Gastroesophageal sphincter (tissue), 4 donors: ENCODE data around the gene CAPNS1. TPM values are rescaled to one million over a fixed set of nuclear protein-coding genes. Genes with fewer than 3 reads are reported as not detected.

ENCODE experiments used
- ATAC-seq: fragments of 150-250 bp; one replicate; pipeline ENCODE4 v1.9.1; 2016; ENCODE audit warnings: mild to moderate bottlenecking, moderate library complexity
- H3K27ac ChIP-seq, 4 donors: fragments of 200-600 bp; sonication (generic) in 3 of 4; 1 replicate in 3 of 4; 2 replicates in 1 of 4; pipeline ENCODE4 v1.5.1; 2016 to 2019
- H3K27me3 ChIP-seq: fragments of 200-600 bp; sonication (generic); one replicate; pipeline ENCODE4 v1.5.1; 2019
- H3K36me3 ChIP-seq, 2 donors: fragments of 200-600 bp; sonication (generic); one replicate each; pipeline ENCODE4 v1.5.1; 2019; ENCODE audit warnings: control low read depth in 1 of 2
- H3K4me1 ChIP-seq, 3 donors: fragments of 200-600 bp; sonication (generic); 1 replicate in 2 of 3; 2 replicates in 1 of 3; pipeline ENCODE4 v1.5.1; 2016 to 2019; ENCODE audit warnings: control low read depth in 2 of 3
- H3K4me3 ChIP-seq, 2 donors: fragments of 200-600 bp; sonication (generic); one replicate each; pipeline ENCODE4 v1.5.1; 2019; ENCODE audit warnings: mild to moderate bottlenecking in 1 of 2, moderate library complexity in 1 of 2
- H3K9me3 ChIP-seq, 3 donors: fragments of 200-600 bp; sonication (generic); one replicate each; pipeline ENCODE4 v1.5.1; 2017 to 2019; ENCODE audit warnings: control low read depth in 2 of 3
- EP300 ChIP-seq: sonication (generic); formaldehyde crosslinking; IDR thresholded peaks from one replicate; pipeline ENCODE4 v1.6.1; 2017; ENCODE audit warnings: antibody characterized with exemption, mild to moderate bottlenecking
- POLR2A ChIP-seq, 2 donors: fragments of 450-650 bp; IDR thresholded peaks; one replicate each; pipeline ENCODE4 v1.6.1; 2017; ENCODE audit warnings: antibody characterized with exemption in 2 of 2, mild to moderate bottlenecking in 2 of 2, moderate library complexity in 1 of 2
- POLR2AphosphoS5 ChIP-seq: sonication (generic); formaldehyde crosslinking; IDR thresholded peaks from one replicate; pipeline ENCODE4 v1.6.1; 2017; ENCODE audit warnings: antibody characterized with exemption
- WGBS, 2 donors: methylation state at CpG; one replicate each; pipeline ENCODE4 v1.1.5; 2018; ENCODE audit warnings: low coverage in 1 of 2; 5-methylcytosine and 5-hydroxymethylcytosine counted together
- total RNA-seq, 4 donors: library from RNA; depleted of rRNA; stranded (reverse); fragments of >200 nt; gene quantifications; one replicate each; pipeline ENCODE4 v1.1.0, GENCODE V29; 2016
- TF ChIP-seq, protein P1 (sequence below), 4 experiments: fragments of 200-600 bp in 2 of 4; fragments of 450-650 bp in 2 of 4; sonication (generic) in 1 of 4; IDR thresholded peaks; one replicate each; pipeline ENCODE4 v1.5.1; 2017 to 2019; ENCODE audit warnings: antibody characterized with exemption in 4 of 4, mild to moderate bottlenecking in 2 of 4, moderate library complexity in 2 of 4

CAPNS1 gene
- total RNA-seq, 4 donors from 2014 or later, result 151 to 237 (median 210) TPM

DNA sequence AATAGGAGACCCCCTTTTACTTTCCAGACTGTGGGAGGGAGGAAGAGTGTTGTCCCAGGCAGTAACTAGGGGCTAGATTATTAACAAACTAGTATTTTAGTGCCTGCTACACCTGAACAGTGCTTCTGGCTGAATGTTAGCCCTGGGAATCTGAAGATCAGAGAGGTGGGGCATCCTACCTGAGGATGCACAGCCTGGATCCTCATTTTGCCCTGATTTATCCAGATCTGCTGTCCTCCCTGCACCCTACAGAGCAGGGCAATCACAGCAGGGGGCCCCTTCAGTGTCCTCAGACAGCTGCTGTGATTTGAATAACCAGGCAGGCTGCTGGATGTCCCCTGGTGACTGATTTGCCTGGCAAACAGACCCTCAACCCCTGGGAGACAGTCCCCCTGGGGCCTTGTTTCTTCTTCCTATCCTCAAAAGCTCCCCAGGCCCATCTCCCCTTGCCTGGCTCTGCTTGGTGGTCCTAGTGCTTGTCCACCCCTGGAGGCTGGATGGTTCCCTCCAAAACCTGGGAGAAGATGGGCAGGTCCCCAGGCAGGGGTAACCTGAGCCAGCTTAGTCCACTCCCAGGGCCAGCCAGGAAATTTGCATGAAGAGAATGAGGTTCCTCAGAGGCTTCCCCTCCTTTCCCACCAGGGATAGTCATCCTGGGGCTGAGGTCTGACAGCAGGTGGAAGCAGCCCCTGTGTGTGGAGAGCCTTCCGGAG is 29.2 kb upstream of the CAPNS1 start, which contains the start of gene OVOL3:
OVOL3 (plus strand) TSS at position 657 of the 713 bp plus-strand sequence. CDS start 60 bp downstream, outside the sequence.
- Histone ChIP-seq H3K4me3 (no peak within 1 kb of the TSS), H3K9me3 (no peaks in the 10 kb centered on the region), H3K27me3 (no peaks in the 10 kb centered on the region), H3K27ac (no peak within 1 kb of the TSS), H3K36me3 (peaks cover 0 to 63% of the 10 kb centered on the region in 2 donors), H3K4me1 (peaks cover 0 to 17% (median 8%) of the 10 kb centered on the region in 3 donors)
- no CpG with 5 or more reads among the region's 1 CpG for WGBS, 2 donors
- TF ChIP-seq POLR2AphosphoS5 (no peak), EP300 (no peak), POLR2A (IDR thresholded peaks at IDR 0.05) (no peak)
- TF ChIP-seq, protein P1, sequence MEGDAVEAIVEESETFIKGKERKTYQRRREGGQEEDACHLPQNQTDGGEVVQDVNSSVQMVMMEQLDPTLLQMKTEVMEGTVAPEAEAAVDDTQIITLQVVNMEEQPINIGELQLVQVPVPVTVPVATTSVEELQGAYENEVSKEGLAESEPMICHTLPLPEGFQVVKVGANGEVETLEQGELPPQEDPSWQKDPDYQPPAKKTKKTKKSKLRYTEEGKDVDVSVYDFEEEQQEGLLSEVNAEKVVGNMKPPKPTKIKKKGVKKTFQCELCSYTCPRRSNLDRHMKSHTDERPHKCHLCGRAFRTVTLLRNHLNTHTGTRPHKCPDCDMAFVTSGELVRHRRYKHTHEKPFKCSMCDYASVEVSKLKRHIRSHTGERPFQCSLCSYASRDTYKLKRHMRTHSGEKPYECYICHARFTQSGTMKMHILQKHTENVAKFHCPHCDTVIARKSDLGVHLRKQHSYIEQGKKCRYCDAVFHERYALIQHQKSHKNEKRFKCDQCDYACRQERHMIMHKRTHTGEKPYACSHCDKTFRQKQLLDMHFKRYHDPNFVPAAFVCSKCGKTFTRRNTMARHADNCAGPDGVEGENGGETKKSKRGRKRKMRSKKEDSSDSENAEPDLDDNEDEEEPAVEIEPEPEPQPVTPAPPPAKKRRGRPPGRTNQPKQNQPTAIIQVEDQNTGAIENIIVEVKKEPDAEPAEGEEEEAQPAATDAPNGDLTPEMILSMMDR (IDR thresholded peaks at IDR 0.05), result no peak
- no peak for ATAC-seq

GRCh38 chr19:36111200-36111539 is 28.7 kb upstream of the CAPNS1 start:
- TF ChIP-seq POLR2AphosphoS5, result no peak
- TF ChIP-seq POLR2A (IDR thresholded peaks at IDR 0.05), result no peak
- no peak for TF ChIP-seq EP300
- Histone ChIP-seq H3K9me3 (no peaks in the 10 kb centered on the region), H3K27ac (no peak overlapping the region), H3K4me3 (no peak overlapping the region), H3K36me3 (peaks cover 0 to 63% of the 10 kb centered on the region in 2 donors), H3K27me3 (no peaks in the 10 kb centered on the region), H3K4me1 (peaks cover 0 to 22% (median 11%) of the 10 kb centered on the region in 3 donors)
- 45% methylated on average over 7 of the region's 13 CpGs; no CpG with 5 or more reads in 1 of the 2 donors for WGBS, 2 donors
- ATAC-seq, result no peak

GRCh38 chr19:36112678-36113077 is 27.2 kb upstream of the CAPNS1 start:
- Histone ChIP-seq H3K9me3 (no peaks in the 10 kb centered on the region), H3K4me3 (no peak overlapping the region), H3K27ac (no peak overlapping the region), H3K27me3 (no peaks in the 10 kb centered on the region), H3K4me1 (peaks cover 0 to 37% (median 18%) of the 10 kb centered on the region in 3 donors), H3K36me3 (peaks cover 0 to 63% of the 10 kb centered on the region in 2 donors)
- TF ChIP-seq POLR2AphosphoS5, result no peak
- TF ChIP-seq EP300, result no peak
- TF ChIP-seq, protein P1 (IDR thresholded peaks at IDR 0.05), result no peak
- no peak for TF ChIP-seq POLR2A (IDR thresholded peaks at IDR 0.05)
- ATAC-seq, result no peak
- no CpG with 5 or more reads among the region's 10 CpGs for WGBS, 2 donors

- Histone ChIP-seq H3K4me1 (peaks cover 0 to 44% (median 18%) of the 10 kb centered on the region in 3 donors), H3K9me3 (no peaks in the 10 kb centered on the region), H3K36me3 (peaks cover 0 to 63% of the 10 kb centered on the region in 2 donors), H3K4me3 (peak overlapping the region in 1 of 2 donors; percentile 89), H3K27ac (peak overlapping the region in 1 of 4 donors; percentile 91), H3K27me3 (no peaks in the 10 kb centered on the region)
- WGBS, 2 donors, result 85 to 86% methylated on average over 7 to 30 of the region's 34 CpGs
- TF ChIP-seq POLR2A (IDR thresholded peaks at IDR 0.05) (no peak), EP300 (no peak)
- TF ChIP-seq, protein P1 (IDR thresholded peaks at IDR 0.05), result no peak
- ATAC-seq, result no peak
Measured at GRCh38 chr19:36113425-36113824, 26.4 kb upstream of the CAPNS1 start.

DNA sequence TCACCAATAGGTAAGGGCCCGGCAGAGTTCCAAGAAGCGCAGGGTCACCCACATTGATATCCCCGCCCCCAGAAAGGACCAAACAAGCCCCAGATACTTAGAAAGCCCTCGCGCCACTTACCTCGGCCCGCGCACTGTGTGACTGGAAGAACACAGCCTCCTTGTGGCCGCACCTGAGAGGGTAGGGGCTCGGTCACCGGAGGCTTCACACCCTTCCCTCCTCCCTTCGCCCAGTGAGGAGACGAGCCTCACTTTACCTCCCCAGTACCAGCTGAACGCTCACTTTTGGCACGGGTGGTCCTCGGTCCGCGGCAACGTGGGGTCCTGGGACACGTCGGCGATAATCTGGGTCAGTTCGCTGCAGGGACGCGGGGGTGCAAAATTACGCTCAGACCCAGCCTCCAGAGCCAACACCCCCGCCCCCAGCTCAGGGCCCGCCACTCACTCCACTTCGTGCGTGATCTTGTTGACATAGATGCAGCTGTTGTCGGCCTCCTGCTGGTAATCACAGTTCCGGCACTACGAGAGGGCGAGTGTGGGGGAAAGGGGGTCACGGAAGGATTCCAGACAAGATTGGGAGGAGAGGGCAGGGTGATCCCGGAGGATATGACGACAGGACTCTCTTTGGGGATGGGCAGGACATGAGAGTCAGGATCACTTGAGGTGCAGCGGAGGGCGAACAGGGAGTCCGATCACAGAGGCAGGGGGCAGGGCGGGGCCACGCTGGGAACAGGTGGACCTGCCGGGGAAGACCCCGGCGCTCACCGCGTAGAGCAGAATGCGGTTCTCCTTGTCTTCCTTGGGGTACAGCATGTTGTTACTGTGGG is 25.8 kb upstream of the CAPNS1 start:
- Histone ChIP-seq H3K27me3 (no peaks in the 10 kb centered on the region), H3K9me3 (no peaks in the 10 kb centered on the region), H3K27ac (peak overlapping the region; percentile 68 to 96 (median 93)), H3K36me3 (peaks cover 0 to 64% of the 10 kb centered on the region in 2 donors), H3K4me1 (peaks cover 0 to 51% (median 18%) of the 10 kb centered on the region in 3 donors), H3K4me3 (peak overlapping the region; percentile 55 to 89)
- 5% methylated on average over 15 of the region's 48 CpGs; no CpG with 5 or more reads in 1 of the 2 donors for WGBS, 2 donors
- TF ChIP-seq EP300 (no peak), POLR2AphosphoS5 (no peak), POLR2A (IDR thresholded peaks at IDR 0.05) (no peak)
- TF ChIP-seq, protein P1 (IDR thresholded peaks at IDR 0.05), result peak in 1 of 4 experiments; percentile 9
- ATAC-seq, result no peak
